T-cell (primary cell): ENCODE data around the gene OCA2. TPM values are rescaled to one million over a fixed set of nuclear protein-coding genes. Genes with fewer than 3 reads are reported as not detected.

Experiments used
- ATAC-seq, 4 experiments: fragments of 200-7000 bp in 3 of 4; fragments of 150-1000 bp in 1 of 4; cut with Tn5 transposase; replicated peaks in 1 of 4; 1 replicate in 3 of 4; 2 replicates in 1 of 4; pipeline ENCODE4 v1.10.0; 2021; ENCODE audit warnings: moderate library complexity in 3 of 4, mild to moderate bottlenecking in 2 of 4, moderate number of reproducible peaks in 1 of 4
- CTCF ChIA-PET, 2 donors: fragments of 300-600 bp; sonication (Branson Sonifier 250); formaldehyde crosslinking; loops; one replicate each; lab custom pipeline; 2022; ENCODE audit warnings: antibody characterized with exemption in 2 of 2; lab: Charles Lee
- POLR2A ChIA-PET, 2 donors: fragments of 300-600 bp; sonication (Branson Sonifier 250); formaldehyde crosslinking; loops; one replicate each; lab custom pipeline; 2022; ENCODE audit warnings: antibody characterized with exemption in 2 of 2; lab: Charles Lee
- DNase-seq, 35 experiments: peaks; one replicate each; pipeline versions ENCODE4 v3.0.0 to v3.0.0-alpha.2; 2013 to 2023
- H3K27ac ChIP-seq: one replicate; pipeline ENCODE4 v1.5.1; 2013; ENCODE audit warnings: low read length
- H3K27me3 ChIP-seq, 2 experiments: replicated peaks in 1 of 2; 1 replicate in 1 of 2; 2 replicates in 1 of 2; pipeline versions ENCODE4 v1.6.1 to v1.7.0; 2013; ENCODE audit warnings: low read length in 1 of 2, mixed read lengths in 1 of 2; ENCODE audit not compliant: control insufficient read depth in 2 of 2, insufficient read depth in 2 of 2; ENCODE audit errors: extremely low read depth in 1 of 2
- H3K36me3 ChIP-seq, 2 donors: 1 replicate in 1 of 2; 2 replicates in 1 of 2; pipeline versions ENCODE4 v1.6.1 to v1.7.0; 2013; ENCODE audit warnings: low read length in 1 of 2; ENCODE audit not compliant: control insufficient read depth in 2 of 2, insufficient read depth in 1 of 2; ENCODE audit errors: extremely low read depth in 1 of 2
- H3K4me1 ChIP-seq, 2 experiments: 1 replicate in 1 of 2; 2 replicates in 1 of 2; pipeline versions ENCODE4 v1.6.1 to v1.7.0; 2013; ENCODE audit warnings: low read length in 2 of 2, mixed read lengths in 1 of 2; ENCODE audit not compliant: insufficient read depth in 2 of 2, control insufficient read depth in 1 of 2; ENCODE audit errors: extremely low read depth in 1 of 2
- H3K4me3 ChIP-seq, 2 donors: 1 replicate in 1 of 2; 2 replicates in 1 of 2; pipeline versions ENCODE4 v1.5.1 to v1.7.0; 2013; ENCODE audit warnings: mild to moderate bottlenecking in 2 of 2, low read length in 1 of 2, moderate library complexity in 1 of 2; ENCODE audit not compliant: control insufficient read depth in 1 of 2; ENCODE audit errors: extremely low read depth in 1 of 2
- H3K9me3 ChIP-seq: 2 replicates; pipeline ENCODE4 v1.7.0; 2013
- H3K27ac Mint-ChIP-seq, 2 donors: one replicate each; pipeline ENCODE4 v1.8.0; 2020 to 2021; ENCODE audit warnings: mild to moderate bottlenecking in 2 of 2, mixed read lengths in 2 of 2
- H3K27me3 Mint-ChIP-seq, 2 donors: one replicate each; pipeline ENCODE4 v1.8.0; 2021 to 2022; ENCODE audit warnings: mixed read lengths in 2 of 2
- H3K36me3 Mint-ChIP-seq: one replicate; pipeline ENCODE4 v1.8.0; 2021; ENCODE audit warnings: mixed read lengths
- H3K4me1 Mint-ChIP-seq, 3 donors: one replicate each; pipeline ENCODE4 v1.8.0; 2020 to 2022; ENCODE audit warnings: mixed read lengths in 3 of 3, mild to moderate bottlenecking in 1 of 3
- H3K4me3 Mint-ChIP-seq, 3 donors: one replicate each; pipeline ENCODE4 v1.8.0; 2020 to 2022; ENCODE audit warnings: mild to moderate bottlenecking in 3 of 3, mixed read lengths in 3 of 3, moderate library complexity in 3 of 3
- H3K9me3 Mint-ChIP-seq, 3 donors: one replicate each; pipeline ENCODE4 v1.8.0; 2020 to 2022; ENCODE audit warnings: mixed read lengths in 3 of 3
- WGBS: methylation state at CpG from one replicate; pipeline ENCODE4 v1.1.5; 2013; ENCODE audit warnings: missing lambda C conversion rate; ENCODE audit not compliant: insufficient coverage; 5-methylcytosine and 5-hydroxymethylcytosine counted together
- total RNA-seq, 35 experiments: library from RNA in 6 of 35; stranded (reverse) in 6 of 35; fragments of 120-200 nt in 1 of 35; gene quantifications; one replicate each; pipeline versions ENCODE4 v1.2.1 to v1.2.4 and lab custom pipeline; 2013 to 2026

Gene OCA2
- total RNA-seq, 5 donors from 2014 or later (not counting 1 experiment from before 2014, with no cell fraction given): 0.19 to 0.67 TPM; not detected in 3

DNA sequence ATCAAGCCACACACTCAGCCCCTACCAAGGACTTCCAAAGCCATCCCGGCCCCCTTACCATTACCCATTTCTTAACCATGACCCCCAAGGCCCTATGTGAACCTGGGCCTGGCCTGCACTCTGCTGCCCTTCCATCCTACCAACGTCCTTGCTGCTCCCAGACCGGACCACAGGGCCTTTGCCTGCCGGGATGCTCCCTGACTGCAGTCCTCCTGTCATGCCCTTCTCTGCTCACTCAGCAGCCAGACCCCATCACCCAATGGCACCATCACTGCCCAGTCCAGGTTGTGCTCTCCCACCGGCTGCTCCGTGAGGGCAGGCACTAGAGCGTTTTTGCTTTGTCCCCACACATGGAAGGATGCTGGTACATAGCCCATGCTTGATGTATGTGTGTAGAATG is 73.7 kb downstream of the OCA2 start:
- Mint-ChIP-seq H3K27ac (no peak overlapping the region), H3K9me3 (peaks cover 0 to 3% (median 0%) of the 10 kb centered on the region in 3 donors), H3K4me1 (no peaks in the 10 kb centered on the region), H3K27me3 (peaks cover 2 to 3% of the 10 kb centered on the region in 2 donors), H3K36me3 (no peaks in the 10 kb centered on the region), H3K4me3 (no peak overlapping the region)
- ATAC-seq (no peak), DNase-seq (no peak)
- no peaks in the 10 kb centered on the region for H3K36me3 ChIP-seq
- H3K9me3 ChIP-seq: no peaks in the 10 kb centered on the region
- POLR2A ChIA-PET: no interaction called here
- CTCF ChIA-PET: no interaction called here
- H3K4me1 ChIP-seq: no peaks in the 10 kb centered on the region
- no peak overlapping the region for H3K4me3 ChIP-seq
- H3K27ac ChIP-seq: no peak overlapping the region
- H3K27me3 ChIP-seq: peaks cover 0 to 4% of the 10 kb centered on the region in 2 experiments
- 81% methylated on average over 4 of the region's 7 CpGs for WGBS

GRCh38 chr15:28024889-28025250 is 74.2 kb downstream of the OCA2 start:
- no CpG with 5 or more reads among the region's 1 CpG for WGBS
- POLR2A ChIA-PET: no interaction called here
- Histone ChIP-seq H3K4me1 (no peaks in the 10 kb centered on the region), H3K36me3 (no peaks in the 10 kb centered on the region), H3K9me3 (no peaks in the 10 kb centered on the region), H3K27me3 (peaks cover 0 to 4% of the 10 kb centered on the region in 2 experiments), H3K27ac (no peak overlapping the region), H3K4me3 (no peak overlapping the region)
- H3K36me3 Mint-ChIP-seq: no peaks in the 10 kb centered on the region
- no peak for DNase-seq
- ATAC-seq: no peak
- peaks cover 3 to 4% of the 10 kb centered on the region in 2 donors for H3K27me3 Mint-ChIP-seq
- H3K4me3 Mint-ChIP-seq: no peak overlapping the region
- H3K9me3 Mint-ChIP-seq: peaks cover 0 to 3% (median 0%) of the 10 kb centered on the region in 3 donors
- no peaks in the 10 kb centered on the region for H3K4me1 Mint-ChIP-seq
- CTCF ChIA-PET: no interaction called here
- no peak overlapping the region for H3K27ac Mint-ChIP-seq

DNA sequence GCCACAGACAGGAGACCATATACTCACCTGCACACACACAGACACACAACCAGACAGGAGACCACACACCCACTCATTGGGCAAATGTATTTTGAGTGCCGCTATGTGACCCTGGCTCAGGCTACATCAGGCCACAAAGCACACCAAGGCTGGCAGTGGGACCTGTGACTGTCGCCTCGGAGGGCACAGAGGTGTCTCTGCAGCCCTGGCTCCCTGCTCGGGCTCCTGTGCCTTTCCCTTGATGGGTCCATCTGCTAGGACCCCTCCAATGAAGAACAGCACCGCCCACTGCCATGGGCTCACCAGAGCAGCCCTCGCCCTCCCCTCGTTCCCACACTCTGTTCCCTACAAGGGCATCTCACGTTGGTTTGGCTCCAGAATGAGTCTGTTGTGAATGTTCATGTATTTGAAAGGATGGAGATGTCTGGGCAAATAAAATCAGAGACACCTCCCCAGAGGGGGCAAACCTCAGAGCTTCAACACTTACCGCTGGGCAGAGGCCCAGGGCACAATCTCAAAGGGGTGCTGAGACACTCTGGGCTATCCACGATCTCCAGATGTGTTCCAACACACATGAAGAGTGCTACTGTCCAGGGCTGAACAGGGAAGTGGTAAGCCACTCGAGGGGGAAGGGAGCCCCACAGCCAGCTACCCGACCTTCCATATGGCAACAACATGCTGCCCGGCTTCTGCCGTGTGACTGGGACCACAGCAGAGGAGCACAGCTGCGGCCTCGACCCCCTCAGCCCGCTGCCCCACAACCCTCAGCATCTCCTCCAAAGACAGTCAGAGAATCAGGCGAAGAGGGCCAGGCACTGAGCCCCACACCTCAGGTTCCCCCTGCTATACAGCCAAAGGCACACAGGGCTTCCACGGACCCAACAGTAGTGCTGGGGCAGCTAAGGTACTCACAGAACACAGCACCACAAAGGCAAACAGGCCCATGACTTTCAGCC is 74.9 kb downstream of the OCA2 start:
- Histone ChIP-seq H3K4me1 (no peaks in the 10 kb centered on the region), H3K4me3 (no peak overlapping the region), H3K36me3 (no peaks in the 10 kb centered on the region), H3K27me3 (peaks cover 0 to 4% of the 10 kb centered on the region in 2 experiments), H3K27ac (no peak overlapping the region), H3K9me3 (no peaks in the 10 kb centered on the region)
- Mint-ChIP-seq H3K4me1 (no peaks in the 10 kb centered on the region), H3K27ac (no peak overlapping the region), H3K4me3 (no peak overlapping the region), H3K27me3 (peaks cover 3 to 4% of the 10 kb centered on the region in 2 donors), H3K9me3 (peaks cover 0 to 3% (median 0%) of the 10 kb centered on the region in 3 donors), H3K36me3 (no peaks in the 10 kb centered on the region)
- POLR2A ChIA-PET: no interaction called here
- ATAC-seq (no peak), DNase-seq (no peak)
- 63% methylated on average over 10 of the region's 19 CpGs for WGBS
- CTCF ChIA-PET: no interaction called here

GRCh38 chr15:28023422-28023821 is 75.7 kb downstream of the OCA2 start:
- Mint-ChIP-seq H3K27ac (no peak overlapping the region), H3K27me3 (peaks cover 3 to 4% of the 10 kb centered on the region in 2 donors), H3K4me3 (no peak overlapping the region), H3K36me3 (no peaks in the 10 kb centered on the region), H3K4me1 (no peaks in the 10 kb centered on the region), H3K9me3 (peaks cover 0 to 3% (median 0%) of the 10 kb centered on the region in 3 donors)
- ChIA-PET POLR2A (no interaction called here), CTCF (no interaction called here)
- H3K36me3 ChIP-seq: no peaks in the 10 kb centered on the region
- no peaks in the 10 kb centered on the region for H3K9me3 ChIP-seq
- peaks cover 0 to 6% of the 10 kb centered on the region in 2 experiments for H3K27me3 ChIP-seq
- H3K4me1 ChIP-seq: no peaks in the 10 kb centered on the region
- ATAC-seq (no peak), DNase-seq (no peak)
- whole genome bisulfite sequencing: 87% methylated on average over 8 of the region's 8 CpGs
- no peak overlapping the region for H3K4me3 ChIP-seq
- no peak overlapping the region for H3K27ac ChIP-seq

GRCh38 chr15:28022961-28023360 is 76.2 kb downstream of the OCA2 start:
- H3K27me3 ChIP-seq: peaks cover 0 to 7% of the 10 kb centered on the region in 2 experiments
- CTCF ChIA-PET: no interaction called here
- Mint-ChIP-seq H3K4me3 (no peak overlapping the region), H3K36me3 (no peaks in the 10 kb centered on the region), H3K27ac (no peak overlapping the region), H3K27me3 (peaks cover 3 to 4% of the 10 kb centered on the region in 2 donors), H3K9me3 (peaks cover 0 to 3% (median 0%) of the 10 kb centered on the region in 3 donors), H3K4me1 (no peaks in the 10 kb centered on the region)
- POLR2A ChIA-PET: no interaction called here
- no peaks in the 10 kb centered on the region for H3K4me1 ChIP-seq
- no peaks in the 10 kb centered on the region for H3K9me3 ChIP-seq
- no peaks in the 10 kb centered on the region for H3K36me3 ChIP-seq
- DNase-seq: no peak
- H3K4me3 ChIP-seq: no peak overlapping the region
- 68% methylated on average over 2 of the region's 2 CpGs for WGBS
- ATAC-seq: no peak
- no peak overlapping the region for H3K27ac ChIP-seq

- no peaks in the 10 kb centered on the region for H3K4me1 Mint-ChIP-seq
- no peak overlapping the region for H3K4me3 ChIP-seq
- ChIA-PET CTCF (interaction anchor here in 1 of 2 donors (0.6 kb wide), 1 partner anchor 1640 kb away, joined by 3 read pairs; no protein-coding TSS in a partner anchor), POLR2A (no interaction called here)
- no peaks in the 10 kb centered on the region for H3K36me3 Mint-ChIP-seq
- peaks cover 3 to 4% of the 10 kb centered on the region in 2 donors for H3K27me3 Mint-ChIP-seq
- DNase-seq: no peak
- no peaks in the 10 kb centered on the region for H3K4me1 ChIP-seq
- WGBS: 84% methylated on average over 3 of the region's 13 CpGs
- H3K36me3 ChIP-seq: no peaks in the 10 kb centered on the region
- no peak overlapping the region for H3K27ac ChIP-seq
- no peak for ATAC-seq
- no peaks in the 10 kb centered on the region for H3K9me3 ChIP-seq
- H3K9me3 Mint-ChIP-seq: peaks cover 0 to 3% (median 0%) of the 10 kb centered on the region in 3 donors
- H3K27me3 ChIP-seq: peaks cover 0 to 7% of the 10 kb centered on the region in 2 experiments
- H3K27ac Mint-ChIP-seq: no peak overlapping the region
- no peak overlapping the region for H3K4me3 Mint-ChIP-seq
Measured at GRCh38 chr15:28022181-28022580, 76.9 kb downstream of the OCA2 start.
